ENCODE data around the gene APOBEC3F. TPM values are rescaled to one million over a fixed set of nuclear protein-coding genes. Genes with fewer than 3 reads are reported as not detected.
"Not testable (repeated sequence)": the region's sequence is repeated elsewhere in the genome, so short reads cannot be mapped to it uniquely, and the experiment has no call there.

The APOBEC3F gene
- total RNA-seq, 1 experiment from 2014 or later = 8.9 TPM

DNA sequence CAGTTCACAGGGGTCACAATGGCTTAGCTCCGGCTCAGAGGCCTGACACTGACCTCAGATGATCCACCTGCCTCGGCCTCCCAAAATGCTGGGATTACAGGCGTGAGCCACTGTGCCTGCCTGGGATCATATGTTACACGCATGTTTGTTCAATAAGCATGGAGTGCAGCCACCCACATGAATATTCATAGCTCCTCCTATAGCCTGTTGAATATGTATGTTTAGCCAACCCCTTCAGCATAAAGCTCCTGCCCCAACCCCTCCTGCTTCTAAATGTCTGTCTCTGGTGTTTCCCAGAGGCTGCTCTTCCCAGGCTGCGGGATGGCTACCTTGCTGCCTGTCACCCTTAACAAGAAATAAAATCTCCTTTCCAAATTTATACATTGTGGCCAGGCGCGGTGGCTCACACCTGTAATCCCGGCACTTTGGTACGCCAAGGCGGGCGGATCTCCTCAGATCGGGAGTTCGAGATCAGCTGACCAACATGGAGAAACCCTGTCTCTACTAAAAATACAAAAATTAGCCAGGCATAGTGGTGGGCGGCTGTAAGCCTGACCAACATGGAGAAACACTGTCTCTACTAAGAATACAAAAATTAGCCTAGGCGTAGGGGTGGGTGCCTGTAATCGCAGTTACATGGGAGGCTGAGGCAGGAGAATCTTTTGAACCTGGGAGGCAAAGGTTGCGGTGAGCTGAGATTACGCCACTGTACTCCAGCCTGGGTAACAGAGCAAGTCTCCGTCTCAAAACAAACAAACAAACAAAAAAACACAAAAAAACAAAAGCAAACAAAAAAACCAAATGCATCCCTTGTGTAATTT lies 1.1 kb upstream of the APOBEC3F start:
- no peak overlapping the region for H4K91ac ChIP-seq (ENCODE audit: insufficient read length, low read depth, low read length)
- peak; percentile 28 for DNase-seq

DNA sequence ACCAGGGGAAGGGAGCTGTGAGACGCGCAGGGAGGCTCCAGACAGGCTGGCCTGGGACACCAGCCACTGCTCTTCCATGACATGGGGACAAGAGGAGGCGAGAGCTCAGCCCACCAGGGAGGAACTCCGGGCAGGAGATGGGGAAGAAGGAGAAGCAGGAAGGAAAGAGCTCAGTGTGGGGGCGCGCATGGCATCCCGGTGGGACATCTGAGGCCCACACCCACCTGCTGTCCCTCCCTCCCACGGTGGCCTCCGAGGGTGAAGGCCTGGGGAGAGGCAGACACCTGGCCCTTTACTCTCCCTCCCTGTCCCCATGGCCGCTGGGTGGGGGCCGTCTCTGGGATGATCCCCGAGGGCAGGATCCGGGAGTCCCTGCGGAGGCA lies 518 bp upstream of the APOBEC3F start:
- not testable (repeated sequence) for H3K4ac ChIP-seq (ENCODE audit: low read depth, low read length); H4K5ac ChIP-seq (ENCODE audit: insufficient read length, low read depth, low read length); H3T11ph ChIP-seq (ENCODE audit: low read length); H3K27me3 Mint-ChIP-seq (ENCODE audit: low read depth); H3K27me3 ChIP-seq (ENCODE audit: insufficient read depth, low read length); H4K91ac ChIP-seq (ENCODE audit: insufficient read length, low read depth, low read length); H2BK12ac ChIP-seq (ENCODE audit: insufficient read length, low read depth, low read length); H3K23me2 ChIP-seq (ENCODE audit: insufficient read length, low read depth, low read length, poor library complexity, severe bottlenecking); H2BK20ac ChIP-seq (ENCODE audit: low read depth, low read length, poor library complexity, severe bottlenecking); H4K20me1 ChIP-seq (ENCODE audit: control insufficient read depth, insufficient read depth, insufficient read length); H3K56ac ChIP-seq (ENCODE audit: insufficient read length, low read depth, low read length); H2BK15ac ChIP-seq (ENCODE audit: low read depth, low read length); H3K4me1 ChIP-seq (ENCODE audit: insufficient read depth, low read length); H3K79me1 ChIP-seq (ENCODE audit: insufficient read depth, low read depth, low read length, poor library complexity, severe bottlenecking); H4K8ac ChIP-seq (replicated peaks; ENCODE audit: insufficient read length, low read depth, low read length); H3K9me3 ChIP-seq (ENCODE audit: control insufficient read depth, low read depth, low read length); H2AK5ac ChIP-seq (ENCODE audit: insufficient read length, low read length); H3K9me3 Mint-ChIP-seq; H3K9ac ChIP-seq (ENCODE audit: extremely low read depth, insufficient read length, low read length); H3K79me2 ChIP-seq (ENCODE audit: insufficient read depth, low read length); H3K27ac ChIP-seq (ENCODE audit: insufficient read length, low read depth, low read length); H2BK5ac ChIP-seq (ENCODE audit: insufficient read length, low read length); H2BK120ac ChIP-seq (ENCODE audit: low read depth, low read length, poor library complexity, severe bottlenecking); H3K18ac ChIP-seq (ENCODE audit: insufficient read length, low read depth, low read length); H3K36me3 Mint-ChIP-seq (ENCODE audit: insufficient read depth in 1 of 3, low read depth in 3 of 3); H3K23ac ChIP-seq (ENCODE audit: insufficient read length, low read depth, low read length); H2AFZ ChIP-seq (ENCODE audit: low read length)
- H3K4me1 Mint-ChIP-seq = peaks cover 55 to 57% of the 10 kb centered on the region in 2 experiments
- DNase-seq = peak; percentile 47
- 0 out of 2 replicates have a peak overlapping the region, but pooled peaks have one; percentile 47 for H3K14ac ChIP-seq (ENCODE audit: insufficient read depth, low read length)
- H3K4me2 ChIP-seq (ENCODE audit: insufficient read depth, insufficient read length, low read length) = peak overlapping the region; percentile 62
- peak overlapping the region; percentile 67 to 76 for H3K4me3 Mint-ChIP-seq
- no CpG with 5 or more reads among the region's 14 CpGs for WGBS (ENCODE audit: extremely low coverage, insufficient read length, low lambda C conversion rate)
- H3K27ac Mint-ChIP-seq = peak overlapping the region; percentile 76 to 98 (median 95)

More for the DNA sequence above, 1.1 kb upstream of the APOBEC3F start:
- Mint-ChIP-seq H3K4me1 (peaks cover 51 to 53% of the 10 kb centered on the region in 2 experiments), H3K27ac (peak overlapping the region; percentile 76 to 98 (median 95)), H3K27me3 (ENCODE audit: low read depth) (no peaks in the 10 kb centered on the region; the same call in 1 of the 2 replicates), H3K9me3 (no peaks in the 10 kb centered on the region; a peak in 1 of 5 replicates), H3K36me3 (ENCODE audit: insufficient read depth in 1 of 3, low read depth in 3 of 3) (peaks cover 3 to 7% (median 7%) of the 10 kb centered on the region in 3 experiments; a peak in 3 of 7 replicates), H3K4me3 (peak overlapping the region; percentile 67 to 76; a peak in 4 of 5 replicates)
- no peaks in the 10 kb centered on the region for H3K9me3 ChIP-seq (ENCODE audit: control insufficient read depth, low read depth, low read length)
- H3K9ac ChIP-seq (ENCODE audit: extremely low read depth, insufficient read length, low read length) = no peak overlapping the region
- H2BK20ac ChIP-seq (ENCODE audit: low read depth, low read length, poor library complexity, severe bottlenecking) = no peak overlapping the region
- H3K56ac ChIP-seq (ENCODE audit: insufficient read length, low read depth, low read length) = no peak overlapping the region
- no peak overlapping the region for H2BK5ac ChIP-seq (ENCODE audit: insufficient read length, low read length)
- no peaks in the 10 kb centered on the region for H3K79me1 ChIP-seq (ENCODE audit: insufficient read depth, low read depth, low read length, poor library complexity, severe bottlenecking)
- WGBS (ENCODE audit: extremely low coverage, insufficient read length, low lambda C conversion rate) = no CpG with 5 or more reads among the region's 19 CpGs
- H3K79me2 ChIP-seq (ENCODE audit: insufficient read depth, low read length) = no peaks in the 10 kb centered on the region
- TF ChIP-seq, protein P1, sequence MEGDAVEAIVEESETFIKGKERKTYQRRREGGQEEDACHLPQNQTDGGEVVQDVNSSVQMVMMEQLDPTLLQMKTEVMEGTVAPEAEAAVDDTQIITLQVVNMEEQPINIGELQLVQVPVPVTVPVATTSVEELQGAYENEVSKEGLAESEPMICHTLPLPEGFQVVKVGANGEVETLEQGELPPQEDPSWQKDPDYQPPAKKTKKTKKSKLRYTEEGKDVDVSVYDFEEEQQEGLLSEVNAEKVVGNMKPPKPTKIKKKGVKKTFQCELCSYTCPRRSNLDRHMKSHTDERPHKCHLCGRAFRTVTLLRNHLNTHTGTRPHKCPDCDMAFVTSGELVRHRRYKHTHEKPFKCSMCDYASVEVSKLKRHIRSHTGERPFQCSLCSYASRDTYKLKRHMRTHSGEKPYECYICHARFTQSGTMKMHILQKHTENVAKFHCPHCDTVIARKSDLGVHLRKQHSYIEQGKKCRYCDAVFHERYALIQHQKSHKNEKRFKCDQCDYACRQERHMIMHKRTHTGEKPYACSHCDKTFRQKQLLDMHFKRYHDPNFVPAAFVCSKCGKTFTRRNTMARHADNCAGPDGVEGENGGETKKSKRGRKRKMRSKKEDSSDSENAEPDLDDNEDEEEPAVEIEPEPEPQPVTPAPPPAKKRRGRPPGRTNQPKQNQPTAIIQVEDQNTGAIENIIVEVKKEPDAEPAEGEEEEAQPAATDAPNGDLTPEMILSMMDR (conservative IDR thresholded peaks at IDR 0.05) = no peak
- no peak overlapping the region for H3K18ac ChIP-seq (ENCODE audit: insufficient read length, low read depth, low read length)
- H3K4ac ChIP-seq (ENCODE audit: low read depth, low read length) = no peak overlapping the region
- H3T11ph ChIP-seq (ENCODE audit: low read length) = no peak overlapping the region
- H2AK5ac ChIP-seq (ENCODE audit: insufficient read length, low read length) = no peak overlapping the region
- no peak overlapping the region for H2BK15ac ChIP-seq (ENCODE audit: low read depth, low read length)
- H3K27ac ChIP-seq (ENCODE audit: insufficient read length, low read depth, low read length) = no peak overlapping the region
- H2BK12ac ChIP-seq (ENCODE audit: insufficient read length, low read depth, low read length) = no peak overlapping the region
- no peak overlapping the region for H2AFZ ChIP-seq (ENCODE audit: low read length)
- no peak overlapping the region for H3K14ac ChIP-seq (ENCODE audit: insufficient read depth, low read length)
- no peak overlapping the region for H2BK120ac ChIP-seq (ENCODE audit: low read depth, low read length, poor library complexity, severe bottlenecking)
- no peaks in the 10 kb centered on the region for H4K20me1 ChIP-seq (ENCODE audit: control insufficient read depth, insufficient read depth, insufficient read length)
- H3K23ac ChIP-seq (ENCODE audit: insufficient read length, low read depth, low read length) = no peak overlapping the region
- H4K5ac ChIP-seq (ENCODE audit: insufficient read length, low read depth, low read length) = no peak overlapping the region
- peaks cover 3% of the 10 kb centered on the region; the same call in 1 of the 2 replicates for H3K4me1 ChIP-seq (ENCODE audit: insufficient read depth, low read length)
- peaks cover 3% of the 10 kb centered on the region for H3K23me2 ChIP-seq (ENCODE audit: insufficient read length, low read depth, low read length, poor library complexity, severe bottlenecking)
- peak overlapping the region; percentile 62 for H3K4me2 ChIP-seq (ENCODE audit: insufficient read depth, insufficient read length, low read length)
- H3K27me3 ChIP-seq (ENCODE audit: insufficient read depth, low read length) = no peaks in the 10 kb centered on the region
- H4K8ac ChIP-seq (replicated peaks; ENCODE audit: insufficient read length, low read depth, low read length) = no peak overlapping the region

Measured in H9 (cell line).